IMR-90 (cell line): ENCODE measurements around the gene SPATC1L. TPM values are rescaled to one million over a fixed set of nuclear protein-coding genes. Genes with fewer than 3 reads are reported as not detected.

ENCODE experiments used
- ATAC-seq: fragments of 200-7000 bp; cut with Tn5 transposase; 2 replicates; pipeline ENCODE4 v1.9.1; 2020; ENCODE audit warnings: low read depth, mild to moderate bottlenecking, moderate library complexity
- BruUV-seq: library from RNA; stranded (reverse); fragments of 400-500 nt; replicated peaks from 2 replicates; lab custom pipeline; 2021; lab: Mats Ljungman, UMichigan
- CTCF ChIA-PET: fragments of 300-600 bp; formaldehyde crosslinking; extraction: SDS; loops from one replicate; lab custom pipeline; 2021; ENCODE audit warnings: antibody characterized with exemption; lab: Yijun Ruan, JAX
- POLR2A ChIA-PET: fragments of 300-600 bp; sonication (Branson Sonifier 250); formaldehyde crosslinking; loops from one replicate; lab custom pipeline; 2022; ENCODE audit warnings: antibody characterized with exemption; ENCODE audit not compliant: unreplicated experiment; lab: Charles Lee
- DNase-seq: peaks from one replicate; pipeline ENCODE4 v3.0.0; 2013
- H2AFZ ChIP-seq: replicated peaks from 2 replicates; pipeline ENCODE3; 2013; ENCODE audit warnings: low read length, mild to moderate bottlenecking; ENCODE audit not compliant: poor library complexity
- H2AK5ac ChIP-seq: 2 replicates; pipeline ENCODE4 v1.6.1; 2013; ENCODE audit warnings: low read depth, low read length, inconsistent platforms
- H2AK9ac ChIP-seq: replicated peaks from 2 replicates; pipeline ENCODE3; 2013; ENCODE audit warnings: mild to moderate bottlenecking, low read depth, low read length, moderate library complexity; ENCODE audit not compliant: poor library complexity
- H2BK120ac ChIP-seq: 2 replicates; pipeline ENCODE4 v1.6.1; 2013; ENCODE audit warnings: low read depth, low read length, inconsistent platforms
- H2BK15ac ChIP-seq: 3 replicates; pipeline ENCODE4 v1.6.1; 2013; ENCODE audit warnings: low read depth, low read length, inconsistent platforms
- H2BK20ac ChIP-seq: 2 replicates; pipeline ENCODE4 v1.6.1; 2013; ENCODE audit warnings: low read depth, mild to moderate bottlenecking, inconsistent platforms, low read length, moderate library complexity
- H2BK5ac ChIP-seq: 2 replicates; pipeline ENCODE4 v1.6.1; 2013; ENCODE audit warnings: mild to moderate bottlenecking, low read depth, low read length, inconsistent platforms; ENCODE audit not compliant: poor library complexity, severe bottlenecking
- H3K14ac ChIP-seq: replicated peaks from 2 replicates; pipeline ENCODE4 v1.6.1; 2013; ENCODE audit warnings: low read depth, low read length, inconsistent platforms
- H3K18ac ChIP-seq: 2 replicates; pipeline ENCODE4 v1.6.1; 2013; ENCODE audit warnings: low read depth, low read length, control low read depth
- H3K23ac ChIP-seq: 2 replicates; pipeline ENCODE4 v1.6.1; 2013; ENCODE audit warnings: low read depth, low read length, inconsistent platforms
- H3K27ac ChIP-seq: 2 replicates; pipeline ENCODE4 v1.5.1; 2013; ENCODE audit warnings: mild to moderate bottlenecking, control low read depth, low read length; ENCODE audit not compliant: insufficient read depth
- H3K27me3 ChIP-seq: 2 replicates; pipeline ENCODE4 v1.6.1; 2013; ENCODE audit warnings: low read length; ENCODE audit not compliant: control insufficient read depth, insufficient read depth
- H3K36me3 ChIP-seq: 2 replicates; pipeline ENCODE4 v1.6.1; 2013; ENCODE audit warnings: low read length, mixed read lengths; ENCODE audit not compliant: control insufficient read depth, insufficient read depth
- H3K4ac ChIP-seq: 2 replicates; pipeline ENCODE4 v1.6.1; 2013; ENCODE audit warnings: low read depth, low read length, inconsistent platforms
- H3K4me1 ChIP-seq: 2 replicates; pipeline ENCODE4 v1.6.1; 2013; ENCODE audit warnings: low read length, mixed read lengths; ENCODE audit not compliant: control insufficient read depth, insufficient read depth
- H3K4me2 ChIP-seq: 2 replicates; pipeline ENCODE4 v1.6.1; 2013; ENCODE audit warnings: low read depth, mild to moderate bottlenecking, control low read depth, low read length, moderate library complexity
- H3K4me3 ChIP-seq: 2 replicates; pipeline ENCODE4 v1.5.1; 2013; ENCODE audit warnings: low read depth, mild to moderate bottlenecking, control low read depth, low read length, moderate library complexity; ENCODE audit not compliant: insufficient read depth
- H3K56ac ChIP-seq: 2 replicates; pipeline ENCODE4 v1.6.1; 2013; ENCODE audit warnings: low read length, inconsistent platforms; ENCODE audit not compliant: insufficient read depth; ENCODE audit errors: extremely low read depth
- H3K79me1 ChIP-seq, 2 experiments: 2 replicates each; pipeline ENCODE4 v1.6.1; 2013; ENCODE audit warnings: low read length in 2 of 2, inconsistent platforms in 1 of 2, low read depth in 1 of 2
- H3K9ac ChIP-seq: 2 replicates; pipeline ENCODE4 v1.6.1; 2013; ENCODE audit warnings: low read depth, low read length, control low read depth
- H3K9me1 ChIP-seq: 2 replicates; pipeline ENCODE4 v1.6.1; 2013; ENCODE audit warnings: low read length, inconsistent platforms; ENCODE audit not compliant: insufficient read depth
- H3K9me3 ChIP-seq: 2 replicates; pipeline ENCODE4 v1.6.1; 2013; ENCODE audit warnings: low read length; ENCODE audit not compliant: control insufficient read depth, insufficient read depth
- H4K20me1 ChIP-seq: 2 replicates; pipeline ENCODE4 v1.6.1; 2013; ENCODE audit warnings: low read length, inconsistent platforms; ENCODE audit not compliant: insufficient read depth
- H4K5ac ChIP-seq: 2 replicates; pipeline ENCODE4 v1.6.1; 2013; ENCODE audit warnings: mild to moderate bottlenecking, low read depth, low read length, control low read depth
- H4K8ac ChIP-seq, 2 experiments: 2 replicates each; pipeline ENCODE4 v1.6.1; 2013; ENCODE audit warnings: low read depth in 2 of 2, low read length in 2 of 2, control low read depth in 1 of 2, inconsistent platforms in 1 of 2
- H4K91ac ChIP-seq: 2 replicates; pipeline ENCODE4 v1.6.1; 2013; ENCODE audit warnings: low read depth, low read length, inconsistent platforms; ENCODE audit not compliant: insufficient read depth
- CEBPB ChIP-seq: IDR thresholded peaks from 2 replicates; pipeline ENCODE4 v1.6.1; 2012; ENCODE audit warnings: low read depth, low read length, improper control_type of control experiment
- ELK1 ChIP-seq: fragments of 150-350 bp; IDR thresholded peaks from 2 replicates; pipeline ENCODE4 v1.6.1; 2016; ENCODE audit warnings: low read depth, mild to moderate bottlenecking, low read length, moderate library complexity, borderline replicate concordance
- USF2 ChIP-seq: fragments of 150-350 bp; IDR thresholded peaks from 2 replicates; pipeline ENCODE4 v1.6.1; 2017; ENCODE audit warnings: mild to moderate bottlenecking, antibody characterized with exemption, low read length, low read depth
- WGBS, 2 experiments: methylation state at CpG; one replicate each; pipeline versions ENCODE4 v1.1.5 to v1.1.7; 2013; ENCODE audit warnings: missing lambda C conversion rate in 2 of 2; ENCODE audit not compliant: insufficient read length in 1 of 2; ENCODE audit errors: extremely low coverage in 2 of 2; 5-methylcytosine and 5-hydroxymethylcytosine counted together
- dilution Hi-C: fragments of 300-500 bp; cut with HindIII; formaldehyde crosslinking; loops from one replicate; pipeline ENCODE4 v1.14.3; 2018; ENCODE audit warnings: low sequenced_read_pairs; ENCODE audit not compliant: unreplicated experiment
- in situ Hi-C: fragments of 300-500 bp; cut with MboI; formaldehyde crosslinking; loops from 3 replicates; pipeline ENCODE4 v1.14.3; 2019; ENCODE audit warnings: low sequenced_read_pairs, inconsistent platforms, mixed read lengths
- intact Hi-C: fragments of 100-400 bp; cut with micrococcal nuclease; formaldehyde crosslinking; loops from 2 replicates; pipeline ENCODE4 v1.10.0; 2022
- polyA plus RNA-seq, 3 experiments: library from polyadenylated mRNA; depleted of rRNA; stranded (reverse); fragments of >200 nt; gene quantifications; 2 replicates each; pipeline ENCODE4 v1.2.3, GENCODE V29; 2012; ENCODE audit warnings: low replicate concordance in 1 of 3
- total RNA-seq: library from RNA; depleted of rRNA; stranded (reverse); fragments of >200 nt; gene quantifications from 2 replicates; pipeline ENCODE4 v1.2.3, GENCODE V29; 2012

SPATC1L gene
- total and polyA plus RNA-seq, 2 of the 4 experiments (the other 2 are of a cell fraction), result 3.8 to 17.2 TPM

GRCh38 chr21:46215436-46216131, 31.3 kb upstream of the SPATC1L start:
- TF ChIP-seq USF2, result no peak
- no peak for TF ChIP-seq CEBPB
- no peak for TF ChIP-seq ELK1
- no TSS peak for BruUV-seq
- peaks cover 40% of the 10 kb centered on the region for H3K36me3 ChIP-seq
- ChIA-PET POLR2A (no interaction called here), CTCF (no interaction called here)
- H3K14ac ChIP-seq, result no peak overlapping the region
- H2BK20ac ChIP-seq, result no peak overlapping the region
- no peak overlapping the region for H4K8ac ChIP-seq
- H2AFZ ChIP-seq, result no peak overlapping the region
- H3K27me3 ChIP-seq, result no peaks in the 10 kb centered on the region
- H2BK15ac ChIP-seq, result no peak overlapping the region
- no peak overlapping the region for H3K4me3 ChIP-seq
- no peak overlapping the region for H3K18ac ChIP-seq
- 0 out of 2 replicates have a peak, but pooled peaks cover 4% of the 10 kb centered on the region for H3K9me1 ChIP-seq
- no peak overlapping the region for H2AK5ac ChIP-seq
- H3K4me2 ChIP-seq, result no peak overlapping the region
- DNase-seq (no peak), ATAC-seq (no peak)
- H3K23ac ChIP-seq, result no peak overlapping the region
- H2AK9ac ChIP-seq, result no peak overlapping the region
- no peak overlapping the region for H3K9ac ChIP-seq
- no peak overlapping the region for H3K4ac ChIP-seq
- H2BK5ac ChIP-seq, result no peak overlapping the region
- no peaks in the 10 kb centered on the region for H3K9me3 ChIP-seq
- H3K56ac ChIP-seq, result no peak overlapping the region
- no peak overlapping the region for H2BK120ac ChIP-seq
- in situ Hi-C loops, result no loop called here
- H4K91ac ChIP-seq, result no peak overlapping the region
- no peak overlapping the region for H4K5ac ChIP-seq
- peaks cover 8 to 14% of the 10 kb centered on the region in 2 experiments; a peak in 3 of 4 replicates for H3K79me1 ChIP-seq
- dilution Hi-C loops, result no loop called here
- intact Hi-C loops, result no loop called here
- WGBS, 2 experiments, result 95% methylated on average over 8 of the region's 20 CpGs; no CpG with 5 or more reads in 1 of the 2 experiments
- no peak overlapping the region for H3K27ac ChIP-seq
- H4K20me1 ChIP-seq, result peaks cover 12% of the 10 kb centered on the region
- no peaks in the 10 kb centered on the region for H3K4me1 ChIP-seq
